ELF-1 (cell line): Measurements from ENCODE around the gene WNT3A.

Experiments used
- DNase-seq: peaks from one replicate; pipeline ENCODE4 v3.0.0-alpha.2; 2016; ENCODE audit warnings: low read depth, low spot score

The WNT3A gene

GRCh38 chr1:227999056-227999930 lies 7.5 kb upstream of the WNT3A start:
- DNase-seq = peak; percentile 88

GRCh38 chr1:228000416-228000815 lies 6.4 kb upstream of the WNT3A start:
- DNase-seq = no peak

- DNase-seq = no peak
These were observed 5.8 kb upstream of the WNT3A start for GRCh38 chr1:228000836-228001563.

- DNase-seq = no peak
These were observed 4.9 kb upstream of the WNT3A start for GRCh38 chr1:228001738-228002535.

- no peak for DNase-seq
These were observed 4.0 kb upstream of the WNT3A start for GRCh38 chr1:228002792-228003191.

- DNase-seq = no peak
These were observed 3.1 kb upstream of the WNT3A start for GRCh38 chr1:228003461-228004330.

GRCh38 chr1:228004331-228004855 lies 2.4 kb upstream of the WNT3A start:
- DNase-seq = peak; percentile 56

- DNase-seq = no peak
These were observed 1.8 kb upstream of the WNT3A start for GRCh38 chr1:228004856-228005462.

- peak; percentile 37 for DNase-seq
These were observed 1.2 kb upstream of the WNT3A start for GRCh38 chr1:228005511-228006033.

- DNase-seq = no peak
These were observed 588 bp upstream of the WNT3A start for GRCh38 chr1:228006034-228006785.

GRCh38 chr1:228007049-228007800 lies 427 bp downstream of the WNT3A start:
- peak; percentile 33 for DNase-seq

- no peak for DNase-seq
These were observed 1.1 kb downstream of the WNT3A start for GRCh38 chr1:228007801-228008341.

- DNase-seq = peak; percentile 54
These were observed 1.8 kb downstream of the WNT3A start for GRCh38 chr1:228008391-228009115.

GRCh38 chr1:228009116-228009827 lies 2.5 kb downstream of the WNT3A start:
- no peak for DNase-seq

- DNase-seq = no peak
These were observed 3.3 kb downstream of the WNT3A start for GRCh38 chr1:228009828-228010775.

- no peak for DNase-seq
These were observed 4.1 kb downstream of the WNT3A start for GRCh38 chr1:228010921-228011320.
